NB4 (cell line): Measurements from ENCODE around the gene GNAI2.

Experiments
- MAX ChIP-seq: IDR thresholded peaks from 2 replicates; pipeline ENCODE4 v1.6.1; 2011; ENCODE audit warnings: low read depth, low read length
- MYC ChIP-seq: IDR thresholded peaks from 2 replicates; pipeline ENCODE4 v1.6.1; 2011; ENCODE audit warnings: low read depth, low read length
- POLR2A ChIP-seq: IDR thresholded peaks from 2 replicates; pipeline ENCODE4 v1.6.1; 2011; ENCODE audit warnings: mild to moderate bottlenecking; ENCODE audit not compliant: insufficient read length; ENCODE audit errors: extremely low read depth
- TF ChIP-seq, protein P1 (sequence below): IDR thresholded peaks from one replicate; pipeline ENCODE4 v1.5.1; 2012; ENCODE audit warnings: low read depth, low read length

DNA sequence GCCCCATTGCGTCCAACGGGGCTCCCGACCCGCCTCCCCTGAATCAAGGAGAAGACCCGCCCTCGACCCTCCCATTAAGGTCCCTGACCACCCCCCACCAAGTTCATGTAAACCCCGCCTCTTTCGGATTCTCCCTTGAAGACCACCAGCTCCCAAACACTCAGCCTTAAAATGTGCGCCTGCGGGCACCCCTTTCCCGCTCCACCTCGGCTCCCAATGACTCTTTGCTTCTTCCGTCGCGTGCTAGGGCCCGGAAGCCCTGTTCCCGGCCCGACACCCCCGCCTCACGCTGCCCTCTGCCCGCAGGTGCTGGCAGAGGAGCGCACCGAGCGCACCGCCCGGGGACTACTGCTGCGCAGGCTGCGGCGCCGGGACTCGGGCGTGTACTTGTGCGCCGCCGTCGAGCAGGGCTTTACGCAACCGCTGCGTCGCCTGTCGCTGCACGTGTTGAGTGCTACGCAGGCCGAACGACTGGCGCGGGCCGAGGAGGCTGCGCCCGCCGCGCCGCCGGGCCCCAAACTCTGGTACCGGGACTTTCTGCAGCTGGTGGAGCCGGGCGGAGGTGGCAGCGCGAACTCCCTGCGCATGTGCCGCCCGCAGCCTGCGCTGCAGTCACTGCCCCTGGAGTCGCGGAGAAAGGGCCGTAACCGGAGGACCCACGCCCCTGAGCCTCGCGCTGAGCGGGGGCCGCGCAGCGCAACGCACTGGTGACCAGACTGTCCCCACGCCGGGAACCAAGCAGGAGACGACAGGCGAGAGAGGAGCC is 40.2 kb downstream of the GNAI2 start:
- TF ChIP-seq POLR2A (no peak), MAX (no peak), MYC (no peak)
- TF ChIP-seq, protein P1, sequence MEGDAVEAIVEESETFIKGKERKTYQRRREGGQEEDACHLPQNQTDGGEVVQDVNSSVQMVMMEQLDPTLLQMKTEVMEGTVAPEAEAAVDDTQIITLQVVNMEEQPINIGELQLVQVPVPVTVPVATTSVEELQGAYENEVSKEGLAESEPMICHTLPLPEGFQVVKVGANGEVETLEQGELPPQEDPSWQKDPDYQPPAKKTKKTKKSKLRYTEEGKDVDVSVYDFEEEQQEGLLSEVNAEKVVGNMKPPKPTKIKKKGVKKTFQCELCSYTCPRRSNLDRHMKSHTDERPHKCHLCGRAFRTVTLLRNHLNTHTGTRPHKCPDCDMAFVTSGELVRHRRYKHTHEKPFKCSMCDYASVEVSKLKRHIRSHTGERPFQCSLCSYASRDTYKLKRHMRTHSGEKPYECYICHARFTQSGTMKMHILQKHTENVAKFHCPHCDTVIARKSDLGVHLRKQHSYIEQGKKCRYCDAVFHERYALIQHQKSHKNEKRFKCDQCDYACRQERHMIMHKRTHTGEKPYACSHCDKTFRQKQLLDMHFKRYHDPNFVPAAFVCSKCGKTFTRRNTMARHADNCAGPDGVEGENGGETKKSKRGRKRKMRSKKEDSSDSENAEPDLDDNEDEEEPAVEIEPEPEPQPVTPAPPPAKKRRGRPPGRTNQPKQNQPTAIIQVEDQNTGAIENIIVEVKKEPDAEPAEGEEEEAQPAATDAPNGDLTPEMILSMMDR = no peak
